Panc1 (cell line): ENCODE data around the gene SLC16A12.

Source experiments
- CTCF ChIP-seq: fragments of 450-650 bp; IDR thresholded peaks from 2 replicates; pipeline ENCODE4 v1.5.1; 2017; ENCODE audit warnings: mild to moderate bottlenecking
- POLR2AphosphoS5 ChIP-seq: IDR thresholded peaks from 2 replicates; pipeline ENCODE4 v1.6.1; 2012; ENCODE audit warnings: mild to moderate bottlenecking, low read depth, low read length, moderate library complexity
- SIN3A ChIP-seq: IDR thresholded peaks from 2 replicates; pipeline ENCODE4 v1.6.1; 2012; ENCODE audit warnings: low read depth, mild to moderate bottlenecking, low read length, moderate library complexity, borderline replicate concordance; ENCODE audit not compliant: insufficient read depth
- TF ChIP-seq, protein P1 (sequence below), 2 experiments: IDR thresholded peaks; 2 replicates each; pipeline ENCODE4 v1.6.1; 2011 to 2012; ENCODE audit warnings: low read depth in 2 of 2, control low read depth in 1 of 2, low read length in 1 of 2, mild to moderate bottlenecking in 1 of 2, moderate library complexity in 1 of 2; ENCODE audit not compliant: insufficient read depth in 1 of 2

DNA sequence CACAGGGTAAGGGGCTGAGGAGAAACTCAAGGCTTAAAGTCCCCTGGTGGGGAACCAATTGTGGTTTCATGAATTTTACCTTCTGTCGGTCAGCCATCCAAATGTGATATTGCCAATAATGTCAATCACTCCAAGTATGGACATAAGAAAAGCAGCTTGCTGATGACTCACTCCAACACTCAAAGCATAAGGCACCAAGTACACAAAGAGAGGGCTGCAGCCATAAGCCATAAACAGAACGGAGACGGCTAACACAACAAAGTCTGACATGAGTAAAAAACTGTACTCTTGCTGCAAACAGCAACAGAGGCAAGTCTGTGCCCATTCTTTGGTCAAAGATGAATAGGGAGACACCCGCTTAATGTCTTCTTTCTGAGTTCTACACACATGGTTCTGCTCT lies 96.9 kb downstream of the SLC16A12 start:
- TF ChIP-seq CTCF = no peak
- no peak for TF ChIP-seq SIN3A
- TF ChIP-seq, protein P1, sequence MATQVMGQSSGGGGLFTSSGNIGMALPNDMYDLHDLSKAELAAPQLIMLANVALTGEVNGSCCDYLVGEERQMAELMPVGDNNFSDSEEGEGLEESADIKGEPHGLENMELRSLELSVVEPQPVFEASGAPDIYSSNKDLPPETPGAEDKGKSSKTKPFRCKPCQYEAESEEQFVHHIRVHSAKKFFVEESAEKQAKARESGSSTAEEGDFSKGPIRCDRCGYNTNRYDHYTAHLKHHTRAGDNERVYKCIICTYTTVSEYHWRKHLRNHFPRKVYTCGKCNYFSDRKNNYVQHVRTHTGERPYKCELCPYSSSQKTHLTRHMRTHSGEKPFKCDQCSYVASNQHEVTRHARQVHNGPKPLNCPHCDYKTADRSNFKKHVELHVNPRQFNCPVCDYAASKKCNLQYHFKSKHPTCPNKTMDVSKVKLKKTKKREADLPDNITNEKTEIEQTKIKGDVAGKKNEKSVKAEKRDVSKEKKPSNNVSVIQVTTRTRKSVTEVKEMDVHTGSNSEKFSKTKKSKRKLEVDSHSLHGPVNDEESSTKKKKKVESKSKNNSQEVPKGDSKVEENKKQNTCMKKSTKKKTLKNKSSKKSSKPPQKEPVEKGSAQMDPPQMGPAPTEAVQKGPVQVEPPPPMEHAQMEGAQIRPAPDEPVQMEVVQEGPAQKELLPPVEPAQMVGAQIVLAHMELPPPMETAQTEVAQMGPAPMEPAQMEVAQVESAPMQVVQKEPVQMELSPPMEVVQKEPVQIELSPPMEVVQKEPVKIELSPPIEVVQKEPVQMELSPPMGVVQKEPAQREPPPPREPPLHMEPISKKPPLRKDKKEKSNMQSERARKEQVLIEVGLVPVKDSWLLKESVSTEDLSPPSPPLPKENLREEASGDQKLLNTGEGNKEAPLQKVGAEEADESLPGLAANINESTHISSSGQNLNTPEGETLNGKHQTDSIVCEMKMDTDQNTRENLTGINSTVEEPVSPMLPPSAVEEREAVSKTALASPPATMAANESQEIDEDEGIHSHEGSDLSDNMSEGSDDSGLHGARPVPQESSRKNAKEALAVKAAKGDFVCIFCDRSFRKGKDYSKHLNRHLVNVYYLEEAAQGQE (IDR thresholded peaks at IDR 0.05; ENCODE audit: insufficient read depth in 1 of 2, low read depth in 2 of 2, low read length in 1 of 2) = no peak
- no peak for TF ChIP-seq POLR2AphosphoS5
